MG63 (cell line): ENCODE data around the gene KCNK7. TPM values are rescaled to one million over a fixed set of nuclear protein-coding genes. Genes with fewer than 3 reads are reported as not detected.
A peak's percentile ranks its signal among the peaks of the same experiment; 100 is the strongest.
"Not testable (repeated sequence)": the region's sequence is repeated elsewhere in the genome, so short reads cannot be mapped to it uniquely, and the experiment has no call there.

Experiments used
- DNase-seq: peaks from one replicate; pipeline ENCODE4 v3.0.0-alpha.2; 2020
- H3K27me3 ChIP-seq: fragments of 250-450 bp; sonication (Bioruptor Pico); 2 replicates; pipeline ENCODE4 v1.5.1; 2020; ENCODE audit warnings: mild to moderate bottlenecking, moderate library complexity
- H3K36me3 ChIP-seq: fragments of 250-450 bp; sonication (Bioruptor Pico); 2 replicates; pipeline ENCODE4 v1.5.1; 2020; ENCODE audit warnings: mild to moderate bottlenecking, moderate library complexity
- H3K4me3 ChIP-seq: fragments of 250-450 bp; sonication (Bioruptor Pico); 2 replicates; pipeline ENCODE4 v1.5.1; 2020; ENCODE audit warnings: mild to moderate bottlenecking, moderate library complexity
- H3K9me3 ChIP-seq: fragments of 250-450 bp; sonication (Bioruptor Pico); 2 replicates; pipeline ENCODE4 v1.5.1; 2020; ENCODE audit warnings: mild to moderate bottlenecking, moderate library complexity
- total RNA-seq: library from RNA; depleted of rRNA; stranded (reverse); fragments of >200 nt; shearing (Covaris generic); gene quantifications from 2 replicates; pipeline ENCODE4 v1.2.3, GENCODE V29; 2014; ENCODE audit warnings: low replicate concordance

KCNK7 gene
- total RNA-seq, 1 experiment from 2014 or later, result not detected

DNA sequence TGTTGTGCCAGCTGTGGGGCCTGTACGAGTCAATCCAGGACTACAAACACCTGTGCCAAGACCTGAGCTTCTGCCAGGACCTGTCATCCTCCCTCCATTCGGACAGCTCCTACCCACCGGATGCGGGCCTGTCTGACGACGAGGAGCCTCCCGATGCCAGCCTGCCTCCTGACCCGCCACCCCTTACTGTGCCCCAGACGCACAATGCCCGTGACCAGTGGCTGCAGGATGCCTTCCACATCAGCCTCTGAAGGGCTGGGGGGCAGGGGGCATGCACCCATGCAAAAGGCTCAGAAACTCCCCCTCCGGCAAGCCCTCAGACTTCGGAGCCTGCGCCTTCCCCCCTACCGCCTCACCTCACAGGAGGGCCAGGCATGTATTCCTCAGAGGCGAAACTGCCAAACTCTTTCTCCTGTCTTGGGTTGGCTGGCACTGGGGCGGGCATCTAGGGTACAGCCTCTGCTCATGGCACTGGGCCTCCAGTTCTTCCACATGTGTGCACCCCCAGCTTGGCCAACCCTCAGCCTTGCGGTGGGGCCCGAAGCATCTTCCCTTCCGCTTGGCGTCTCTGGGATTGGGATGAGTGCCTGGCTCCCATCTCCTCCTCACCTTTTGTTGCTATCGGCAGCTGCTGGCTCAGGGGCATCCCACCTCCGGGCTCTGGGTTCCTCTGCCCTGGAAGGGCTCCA is 22.1 kb downstream of the KCNK7 start:
- Histone ChIP-seq H3K27me3 (no peaks in the 10 kb centered on the region), H3K9me3 (no peaks in the 10 kb centered on the region), H3K4me3 (peak overlapping the region; percentile 55), H3K36me3 (peaks cover 26% of the 10 kb centered on the region)
- no peak for DNase-seq

DNA sequence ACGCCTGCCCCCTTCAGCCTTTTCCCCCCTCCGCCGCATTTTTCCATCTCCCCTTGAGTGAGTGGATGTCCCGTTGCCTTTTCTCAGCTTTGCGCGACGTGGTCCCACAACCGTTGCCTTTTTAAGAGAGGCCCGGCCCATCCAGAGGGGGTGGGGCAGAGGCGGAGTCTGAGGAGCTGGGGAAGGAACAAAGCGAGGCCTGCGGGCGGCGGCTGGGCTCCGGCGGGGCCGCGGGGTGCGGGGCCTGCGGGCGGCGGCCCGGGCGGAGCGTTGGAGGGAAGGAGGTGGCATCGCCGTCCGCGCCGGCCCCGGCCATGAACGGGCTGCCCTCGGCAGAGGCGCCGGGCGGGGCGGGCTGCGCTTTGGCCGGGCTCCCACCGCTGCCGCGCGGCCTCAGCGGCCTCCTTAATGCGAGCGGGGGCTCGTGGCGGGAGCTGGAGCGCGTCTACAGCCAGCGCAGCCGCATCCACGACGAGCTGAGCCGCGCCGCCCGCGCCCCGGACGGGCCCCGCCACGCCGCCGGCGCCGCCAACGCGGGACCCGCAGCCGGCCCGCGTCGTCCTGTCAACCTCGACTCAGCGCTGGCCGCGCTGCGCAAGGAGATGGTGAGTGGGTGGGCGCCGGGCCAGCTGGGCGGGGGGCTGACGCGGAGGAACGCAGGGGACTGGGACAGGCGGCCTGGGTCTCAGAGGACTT is 23.1 kb downstream of the KCNK7 start, which contains the start of gene FAM89B:
Gene FAM89B (plus strand): TSS at position 183 of the 696 bp plus-strand sequence. CDS start 132 bp downstream, at position 315.
- Histone ChIP-seq H3K4me3 (peak within 1 kb of the TSS; percentile 87), H3K27me3 (no peaks in the 10 kb centered on the region), H3K9me3 (no peaks in the 10 kb centered on the region), H3K36me3 (peaks cover 16% of the 10 kb centered on the region)
- DNase-seq, result peak; percentile 91

- Histone ChIP-seq H3K36me3 (peaks cover 16% of the 10 kb centered on the region), H3K27me3 (no peaks in the 10 kb centered on the region), H3K9me3 (no peaks in the 10 kb centered on the region), H3K4me3 (peak overlapping the region; percentile 55)
- no peak for DNase-seq
These were observed 23.7 kb downstream of the KCNK7 start for GRCh38 chr11:65571940-65572339.

- H3K36me3 ChIP-seq, result peaks cover 16% of the 10 kb centered on the region
- DNase-seq, result no peak
- no peaks in the 10 kb centered on the region for H3K9me3 ChIP-seq
- peak overlapping the region; percentile 87 for H3K4me3 ChIP-seq
- no peaks in the 10 kb centered on the region for H3K27me3 ChIP-seq
These were observed 24.2 kb downstream of the KCNK7 start for GRCh38 chr11:65571420-65571819.

DNA sequence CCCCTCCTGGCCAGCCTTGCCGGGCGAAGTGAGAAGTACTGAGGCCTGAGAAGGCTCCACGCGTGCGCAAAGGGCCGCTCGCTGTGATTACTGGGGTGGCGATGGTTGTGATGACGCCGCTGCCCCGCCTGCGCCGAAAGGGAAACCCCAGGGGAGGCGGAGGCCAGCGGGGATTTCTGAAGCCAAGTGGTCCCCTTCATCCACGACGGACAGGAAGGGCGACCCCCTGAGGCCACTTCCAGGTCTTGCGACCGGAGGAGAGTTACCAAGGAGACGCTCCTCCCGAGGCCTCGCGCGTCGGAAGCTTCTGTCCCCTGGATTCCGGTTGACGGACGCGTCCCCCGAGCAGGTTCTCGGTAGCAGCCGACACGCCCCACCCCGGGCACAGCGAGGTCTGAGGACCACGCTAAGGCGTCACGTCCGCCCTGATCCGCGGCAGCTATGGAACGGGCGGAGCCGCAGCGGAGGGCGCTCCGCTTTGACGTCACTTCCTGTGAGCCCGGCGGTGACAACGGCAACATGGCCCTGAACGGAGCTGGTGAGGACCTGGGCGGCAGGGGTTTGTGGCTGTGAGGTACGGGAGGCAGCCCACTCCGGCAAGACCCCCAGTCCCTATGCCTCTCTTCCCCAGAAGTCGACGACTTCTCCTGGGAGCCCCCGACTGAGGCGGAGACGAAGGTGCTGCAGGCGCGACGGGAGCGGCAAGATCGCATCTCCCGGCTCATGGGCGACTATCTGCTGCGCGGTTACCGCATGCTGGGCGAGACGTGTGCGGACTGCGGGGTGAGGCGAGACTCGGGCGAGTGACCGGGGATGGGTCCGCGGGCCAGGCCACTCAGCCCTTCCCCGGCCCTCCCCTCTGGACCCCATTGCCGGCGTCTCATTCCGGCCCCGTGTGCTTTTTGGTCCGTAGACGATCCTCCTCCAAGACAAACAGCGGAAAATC is 25.4 kb downstream of the KCNK7 start, which contains the start of gene ZNRD2:
Gene ZNRD2 (plus strand): TSS at position 505 of the 946 bp plus-strand sequence. CDS start 15 bp downstream, at position 520.
- peak; percentile 100 for DNase-seq
- H3K4me3 ChIP-seq, result peak within 1 kb of the TSS; percentile 87
- H3K36me3 ChIP-seq, result peaks cover 16% of the 10 kb centered on the region
- no peaks in the 10 kb centered on the region for H3K27me3 ChIP-seq
- H3K9me3 ChIP-seq, result no peaks in the 10 kb centered on the region

- Histone ChIP-seq H3K4me3 (peak overlapping the region; percentile 87), H3K36me3 (peaks cover 16% of the 10 kb centered on the region), H3K9me3 (no peaks in the 10 kb centered on the region), H3K27me3 (no peaks in the 10 kb centered on the region)
- no peak for DNase-seq
These were observed 26.2 kb downstream of the KCNK7 start for GRCh38 chr11:65569164-65569972.

- Histone ChIP-seq H3K4me3 (no peak overlapping the region), H3K9me3 (no peaks in the 10 kb centered on the region), H3K36me3 (peaks cover 2% of the 10 kb centered on the region; the same call in 1 of the 2 replicates), H3K27me3 (no peaks in the 10 kb centered on the region)
- DNase-seq, result no peak
These were observed 29.8 kb downstream of the KCNK7 start for GRCh38 chr11:65565624-65566453.

GRCh38 chr11:65564879-65565559 is 30.6 kb downstream of the KCNK7 start:
- H3K9me3 ChIP-seq, DNase-seq, H3K4me3 ChIP-seq, H3K27me3 ChIP-seq, H3K36me3 ChIP-seq: not testable (repeated sequence)

GRCh38 chr11:65563601-65564000 is 32.0 kb downstream of the KCNK7 start:
- Histone ChIP-seq H3K9me3 (no peaks in the 10 kb centered on the region), H3K27me3 (no peaks in the 10 kb centered on the region), H3K36me3 (no peaks in the 10 kb centered on the region), H3K4me3 (no peak overlapping the region)
- no peak for DNase-seq

- Histone ChIP-seq H3K4me3 (no peak overlapping the region), H3K9me3 (no peaks in the 10 kb centered on the region), H3K27me3 (no peaks in the 10 kb centered on the region), H3K36me3 (no peaks in the 10 kb centered on the region)
- no peak for DNase-seq
These were observed 32.8 kb downstream of the KCNK7 start for GRCh38 chr11:65562788-65563187.

DNA sequence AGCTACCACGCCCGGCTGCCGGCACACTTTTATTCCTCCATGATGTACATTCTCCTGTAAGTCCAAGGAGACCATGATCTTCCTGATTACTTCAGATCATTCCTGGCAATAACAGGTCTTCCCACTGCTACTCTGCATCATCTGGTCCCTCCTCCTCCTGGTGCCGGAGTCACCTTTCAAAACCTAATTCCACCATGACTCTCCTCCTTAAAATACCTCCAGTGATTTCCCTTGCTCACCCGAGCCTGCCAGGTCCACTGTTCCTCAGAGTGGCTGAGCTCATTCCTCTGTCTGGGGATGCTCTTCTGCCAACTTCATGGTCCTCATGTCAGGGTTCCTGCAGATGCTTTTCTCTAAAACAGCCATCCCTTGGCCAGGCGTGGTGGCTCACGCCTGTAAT is 33.6 kb downstream of the KCNK7 start:
- no peaks in the 10 kb centered on the region for H3K36me3 ChIP-seq
- H3K9me3 ChIP-seq, result no peaks in the 10 kb centered on the region
- no peak for DNase-seq
- H3K27me3 ChIP-seq, result no peaks in the 10 kb centered on the region
- no peak overlapping the region for H3K4me3 ChIP-seq

GRCh38 chr11:65560555-65561418 is 34.8 kb downstream of the KCNK7 start:
- no peaks in the 10 kb centered on the region for H3K27me3 ChIP-seq
- no peaks in the 10 kb centered on the region for H3K9me3 ChIP-seq
- DNase-seq, result peak; percentile 89
- no peak overlapping the region for H3K4me3 ChIP-seq
- peaks cover 6% of the 10 kb centered on the region for H3K36me3 ChIP-seq

DNA sequence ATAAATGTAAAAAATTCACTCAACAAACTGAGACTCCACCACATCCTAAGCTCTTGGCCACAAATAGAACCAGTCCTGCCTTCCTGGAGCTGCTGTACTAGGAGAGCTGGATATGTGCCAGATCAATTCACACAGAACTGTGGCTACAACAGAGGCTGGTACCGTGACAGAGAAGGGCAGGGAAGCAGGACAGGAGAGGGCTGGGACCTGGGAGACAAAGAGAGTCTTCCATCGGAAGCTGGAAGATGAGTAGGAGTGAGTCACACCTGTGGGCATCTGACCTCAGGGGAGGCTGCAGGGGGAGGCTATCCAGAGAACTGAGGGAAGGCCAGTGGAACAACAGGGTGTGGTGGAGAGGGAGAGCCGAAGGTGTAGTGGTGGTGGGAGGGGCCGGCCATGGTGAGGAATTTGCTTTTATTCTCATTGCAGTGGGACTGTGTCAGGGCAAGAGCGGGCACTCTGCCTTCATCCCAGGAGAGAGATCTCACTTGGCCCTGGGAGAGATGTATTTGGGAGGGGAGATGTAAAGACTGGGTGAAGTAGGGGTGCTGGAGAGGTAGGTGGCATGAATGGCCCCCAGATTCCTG is 35.6 kb downstream of the KCNK7 start:
- no peaks in the 10 kb centered on the region for H3K27me3 ChIP-seq
- DNase-seq, result peak; percentile 91
- H3K36me3 ChIP-seq, result peaks cover 13% of the 10 kb centered on the region
- H3K4me3 ChIP-seq, result no peak overlapping the region
- no peaks in the 10 kb centered on the region for H3K9me3 ChIP-seq

DNA sequence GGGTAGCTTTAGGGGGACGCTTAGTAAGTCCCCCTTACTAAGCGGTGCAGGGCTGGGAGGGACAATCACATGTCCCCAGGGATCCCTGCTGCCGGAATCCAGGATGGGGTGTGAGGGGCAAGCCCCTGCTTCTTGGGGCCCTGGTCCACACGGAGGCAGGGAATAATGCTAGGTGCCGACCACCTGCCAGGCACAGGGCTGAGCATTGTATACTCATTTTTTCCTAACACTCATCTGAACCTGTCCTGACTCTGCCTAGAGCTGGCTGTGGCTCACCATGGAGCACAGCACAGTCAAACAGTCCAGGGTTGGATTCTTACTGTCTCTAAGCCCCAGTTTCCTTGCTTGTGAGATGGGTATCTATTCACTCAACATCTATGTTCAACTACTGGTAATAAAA is 36.1 kb downstream of the KCNK7 start:
- H3K27me3 ChIP-seq, result no peaks in the 10 kb centered on the region
- H3K9me3 ChIP-seq, result no peaks in the 10 kb centered on the region
- peaks cover 18% of the 10 kb centered on the region for H3K36me3 ChIP-seq
- DNase-seq, result no peak
- peak overlapping the region; percentile 55 for H3K4me3 ChIP-seq
